Neural crest cell (in vitro differentiated cells): ENCODE measurements around the gene XRCC1. TPM values are rescaled to one million over a fixed set of nuclear protein-coding genes. Genes with fewer than 3 reads are reported as not detected.

ENCODE experiments used
- DNase-seq: peaks from one replicate; pipeline ENCODE4 v3.0.0; 2021; ENCODE audit warnings: low read depth, mixed read lengths, low spot score
- H3K27ac Mint-ChIP-seq: one replicate; pipeline ENCODE4 v1.8.0; 2021; ENCODE audit warnings: mild to moderate bottlenecking, mixed read lengths; ENCODE audit not compliant: unreplicated experiment
- H3K27me3 Mint-ChIP-seq: 2 replicates; pipeline ENCODE4 v1.8.0; 2021; ENCODE audit warnings: low read depth, mild to moderate bottlenecking, mixed read lengths
- H3K36me3 Mint-ChIP-seq: 2 replicates; pipeline ENCODE4 v1.8.0; 2021; ENCODE audit warnings: low read depth, mild to moderate bottlenecking, mixed read lengths
- H3K4me1 Mint-ChIP-seq: 2 replicates; pipeline ENCODE4 v1.8.0; 2021; ENCODE audit warnings: mixed read lengths
- H3K4me3 Mint-ChIP-seq: one replicate; pipeline ENCODE4 v1.8.0; 2021; ENCODE audit warnings: mild to moderate bottlenecking, mixed read lengths
- H3K9me3 Mint-ChIP-seq: 2 replicates; pipeline ENCODE4 v1.8.0; 2021; ENCODE audit warnings: mixed read lengths
- CTCF ChIP-seq: fragments of 200-600 bp; sonication (generic); conservative IDR thresholded peaks from 2 replicates; pipeline ENCODE4 v1.5.0; 2021; ENCODE audit warnings: antibody characterized with exemption, mild to moderate bottlenecking
- total RNA-seq: library from RNA; stranded (reverse); gene quantifications from 2 replicates; pipeline ENCODE4 v1.2.1, GENCODE V29; 2021

Gene XRCC1
- total RNA-seq, 1 donor from 2014 or later = 79.4 TPM

GRCh38 chr19:43620061-43621001 is 45.0 kb upstream of the XRCC1 start:
- no peak for DNase-seq
- H3K4me1 Mint-ChIP-seq = peaks cover 47% of the 10 kb centered on the region
- H3K36me3 Mint-ChIP-seq = peaks cover 26% of the 10 kb centered on the region
- peaks cover 3% of the 10 kb centered on the region for H3K9me3 Mint-ChIP-seq
- peak overlapping the region; percentile 95 for H3K4me3 Mint-ChIP-seq
- peaks cover 13% of the 10 kb centered on the region for H3K27me3 Mint-ChIP-seq
- TF ChIP-seq CTCF = no peak
- H3K27ac Mint-ChIP-seq = peak overlapping the region; percentile 100

GRCh38 chr19:43619262-43620060 is 44.1 kb upstream of the XRCC1 start, which contains the start of gene ZNF428:
Gene ZNF428, minus strand, starts transcription at chr19:43619629. Its CDS starts 5,325 bp downstream, at chr19:43614304.
- DNase-seq = peak; percentile 90
- peak within 1 kb of the TSS; percentile 95 for H3K4me3 Mint-ChIP-seq
- peak within 1 kb of the TSS; percentile 100 for H3K27ac Mint-ChIP-seq
- TF ChIP-seq CTCF = no peak
- H3K36me3 Mint-ChIP-seq = peaks cover 20% of the 10 kb centered on the region
- peaks cover 46% of the 10 kb centered on the region for H3K4me1 Mint-ChIP-seq
- peaks cover 13% of the 10 kb centered on the region for H3K27me3 Mint-ChIP-seq
- peaks cover 3% of the 10 kb centered on the region for H3K9me3 Mint-ChIP-seq

- Mint-ChIP-seq H3K27ac (peak overlapping the region; percentile 99), H3K36me3 (peaks cover 20% of the 10 kb centered on the region), H3K4me3 (peak overlapping the region; percentile 95), H3K4me1 (peaks cover 40% of the 10 kb centered on the region), H3K9me3 (peaks cover 3% of the 10 kb centered on the region), H3K27me3 (peaks cover 10% of the 10 kb centered on the region)
- peak; percentile 47 for DNase-seq
- TF ChIP-seq CTCF = no peak
Observed at GRCh38 chr19:43618921-43619261, 43.6 kb upstream of the XRCC1 start.

GRCh38 chr19:43616954-43617353 is 41.6 kb upstream of the XRCC1 start:
- no peak for TF ChIP-seq CTCF

GRCh38 chr19:43616306-43616705 is 41.0 kb upstream of the XRCC1 start:
- H3K9me3 Mint-ChIP-seq = peaks cover 7% of the 10 kb centered on the region
- no peak overlapping the region for H3K27ac Mint-ChIP-seq
- H3K4me3 Mint-ChIP-seq = peak overlapping the region; percentile 56
- no peak for DNase-seq
- H3K36me3 Mint-ChIP-seq = peaks cover 31% of the 10 kb centered on the region
- peaks cover 36% of the 10 kb centered on the region for H3K4me1 Mint-ChIP-seq
- no peak for TF ChIP-seq CTCF
- H3K27me3 Mint-ChIP-seq = peaks cover 10% of the 10 kb centered on the region

More at GRCh38 chr19:43616954-43617353, 41.6 kb upstream of the XRCC1 start:
- Mint-ChIP-seq H3K36me3 (peaks cover 31% of the 10 kb centered on the region), H3K9me3 (peaks cover 6% of the 10 kb centered on the region), H3K27me3 (peaks cover 10% of the 10 kb centered on the region), H3K4me1 (peaks cover 39% of the 10 kb centered on the region), H3K27ac (no peak overlapping the region), H3K4me3 (peak overlapping the region; percentile 56)
- DNase-seq = no peak
